Lung (tissue), 12 donors: ENCODE data around the gene SOAT2. TPM values are rescaled to one million over a fixed set of nuclear protein-coding genes. Genes with fewer than 3 reads are reported as not detected.
A peak's percentile ranks its signal among the peaks of the same experiment; 100 is the strongest.

Experiments used
- ATAC-seq: fragments of 200-7000 bp; cut with Tn5 transposase; one replicate; pipeline ENCODE4 v1.9.1; 2020; ENCODE audit warnings: moderate number of reproducible peaks; ENCODE audit not compliant: insufficient read depth, low FRiP score
- DNase-seq, 3 donors: peaks; one replicate each; pipeline ENCODE4 v3.0.0-alpha.2; 2013 to 2017
- H3K27ac ChIP-seq, 2 donors: one replicate each; pipeline ENCODE4 v1.5.1; 2013; ENCODE audit warnings: mild to moderate bottlenecking in 2 of 2, moderate library complexity in 2 of 2, control low read depth in 1 of 2, inconsistent platforms in 1 of 2, low read depth in 1 of 2, low read length in 1 of 2
- H3K27me3 ChIP-seq, 3 donors: one replicate each; pipeline ENCODE4 v1.5.1; 2013; ENCODE audit warnings: low read length in 2 of 3; ENCODE audit not compliant: control insufficient read depth in 3 of 3, insufficient read depth in 3 of 3
- H3K36me3 ChIP-seq, 4 donors: one replicate each; pipeline ENCODE4 v1.5.1; 2013; ENCODE audit warnings: low read length in 4 of 4, mild to moderate bottlenecking in 1 of 4, moderate library complexity in 1 of 4; ENCODE audit not compliant: control insufficient read depth in 4 of 4, insufficient read depth in 4 of 4
- H3K4me1 ChIP-seq, 5 donors: one replicate each; pipeline ENCODE4 v1.5.1; 2013; ENCODE audit warnings: low read length in 5 of 5, mild to moderate bottlenecking in 2 of 5, moderate library complexity in 1 of 5; ENCODE audit not compliant: control insufficient read depth in 5 of 5, insufficient read depth in 5 of 5
- H3K4me3 ChIP-seq: one replicate; pipeline ENCODE4 v1.5.1; 2013; ENCODE audit warnings: mild to moderate bottlenecking, control low read depth, moderate library complexity
- H3K9ac ChIP-seq, 2 donors: one replicate each; pipeline ENCODE4 v1.5.1; 2013; ENCODE audit warnings: low read length in 2 of 2, control low read depth in 1 of 2; ENCODE audit not compliant: insufficient read depth in 1 of 2
- H3K9me3 ChIP-seq, 4 donors: one replicate each; pipeline ENCODE4 v1.5.1; 2013; ENCODE audit warnings: low read length in 3 of 4, mild to moderate bottlenecking in 1 of 4, moderate library complexity in 1 of 4; ENCODE audit not compliant: control insufficient read depth in 4 of 4, insufficient read depth in 3 of 4
- CTCF ChIP-seq: IDR thresholded peaks from 2 replicates; pipeline ENCODE4 v1.5.1; 2012; ENCODE audit warnings: mild to moderate bottlenecking; ENCODE audit errors: control extremely low read depth, extremely low read depth
- WGBS, 2 donors: extraction: QIAGEN DNeasy Blood & Tissue Kit; methylation state at CpG; one replicate each; pipeline ENCODE4 v1.1.7; 2013; 5-methylcytosine and 5-hydroxymethylcytosine counted together
- polyA plus RNA-seq, 2 donors: library from polyadenylated mRNA; stranded (reverse); fragments of 200-250 nt; gene quantifications; one replicate each; pipeline ENCODE4 v1.2.1, GENCODE V29; 2013
- total RNA-seq, 2 donors: library from RNA; depleted of rRNA in 1 of 2; stranded (reverse); fragments of >200 nt in 1 of 2; gene quantifications; one replicate each; pipeline ENCODE4 v1.2.1, GENCODE V29; 2014 to 2021
- donor health status: control.
- donor health status: control.
- donor health status: Bipolar disorder and iron deficiency.
- donor health status: healthy.
- donor health status: DM: yes; HTN: yes; CAD: no.

Gene SOAT2
- total and polyA plus RNA-seq, 4 donors = 0.06 to 0.21 (median 0.10) TPM; not detected in 1

DNA sequence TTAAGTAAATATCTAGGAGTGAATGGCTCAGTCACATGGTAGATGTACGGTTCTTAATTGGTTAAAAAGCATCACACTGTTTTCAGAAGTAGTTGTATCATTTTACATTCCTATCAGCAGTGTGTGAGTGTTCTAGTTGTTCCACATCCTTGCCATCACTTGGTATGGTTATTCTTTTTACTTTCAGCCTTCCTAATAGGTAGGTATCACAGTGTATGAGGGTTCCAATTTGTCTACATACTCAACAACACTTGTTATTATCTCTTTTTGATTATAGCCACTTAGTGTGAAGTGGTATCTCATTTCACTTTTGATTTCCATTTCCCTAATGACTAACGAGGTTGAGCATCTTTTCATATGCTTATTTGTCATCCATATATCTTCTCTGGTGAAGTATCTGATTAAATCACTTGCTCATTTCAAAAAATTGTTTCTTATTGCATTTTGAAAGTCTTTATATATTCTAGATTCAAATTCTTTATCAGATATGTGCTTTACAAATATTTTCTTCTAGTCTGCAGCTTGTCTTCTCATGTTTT is 20.6 kb upstream of the SOAT2 start:
- ATAC-seq = no peak
- no peaks in the 10 kb centered on the region for H3K9me3 ChIP-seq
- H3K36me3 ChIP-seq = no peaks in the 10 kb centered on the region
- H3K27me3 ChIP-seq = no peaks in the 10 kb centered on the region
- peaks cover 0 to 13% (median 7%) of the 10 kb centered on the region in 5 donors for H3K4me1 ChIP-seq
- H3K4me3 ChIP-seq = no peak overlapping the region
- TF ChIP-seq CTCF = no peak
- no peak overlapping the region for H3K27ac ChIP-seq
- DNase-seq = no peak
- 61 to 76% methylated on average over 2 of the region's 2 CpGs for WGBS, 2 donors
- H3K9ac ChIP-seq = no peak overlapping the region

DNA sequence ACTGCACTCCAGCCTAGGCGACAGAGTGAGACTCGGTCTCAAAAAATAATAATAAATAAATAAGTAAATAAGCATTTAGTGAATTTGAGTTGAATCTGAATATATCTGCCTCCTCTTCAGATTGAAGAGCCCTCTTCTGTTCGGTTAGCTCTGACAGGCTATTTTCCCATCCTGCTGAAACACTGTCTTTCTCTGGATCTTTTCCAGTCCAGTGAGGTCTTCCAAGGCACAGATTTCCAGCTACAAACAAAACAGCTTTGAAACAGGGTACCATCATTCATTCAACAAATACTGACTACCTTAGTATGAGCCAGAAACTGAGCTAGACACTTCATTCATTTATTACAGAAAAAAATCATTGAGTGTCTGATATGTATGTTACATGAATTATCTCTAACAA is 16.9 kb upstream of the SOAT2 start:
- Histone ChIP-seq H3K27ac (no peak overlapping the region), H3K9ac (no peak overlapping the region), H3K4me1 (peaks cover 0 to 1% (median 0%) of the 10 kb centered on the region in 5 donors), H3K36me3 (no peaks in the 10 kb centered on the region), H3K9me3 (no peaks in the 10 kb centered on the region), H3K27me3 (no peaks in the 10 kb centered on the region), H3K4me3 (no peak overlapping the region)
- no peak for TF ChIP-seq CTCF
- DNase-seq = peak in 1 of 3 donors; percentile 68
- ATAC-seq = no peak
- 89 to 92% methylated on average over 3 of the region's 3 CpGs for WGBS, 2 donors

- Histone ChIP-seq H3K27ac (no peak overlapping the region), H3K4me3 (no peak overlapping the region), H3K27me3 (no peaks in the 10 kb centered on the region), H3K9ac (no peak overlapping the region), H3K4me1 (peaks cover 0 to 11% (median 0%) of the 10 kb centered on the region in 5 donors), H3K36me3 (no peaks in the 10 kb centered on the region), H3K9me3 (no peaks in the 10 kb centered on the region)
- DNase-seq (no peak), ATAC-seq (no peak)
- TF ChIP-seq CTCF = no peak
- 95 to 97% methylated on average over 6 of the region's 6 CpGs for WGBS, 2 donors
Observed at GRCh38 chr12:53090105-53090504, 13.2 kb upstream of the SOAT2 start.

DNA sequence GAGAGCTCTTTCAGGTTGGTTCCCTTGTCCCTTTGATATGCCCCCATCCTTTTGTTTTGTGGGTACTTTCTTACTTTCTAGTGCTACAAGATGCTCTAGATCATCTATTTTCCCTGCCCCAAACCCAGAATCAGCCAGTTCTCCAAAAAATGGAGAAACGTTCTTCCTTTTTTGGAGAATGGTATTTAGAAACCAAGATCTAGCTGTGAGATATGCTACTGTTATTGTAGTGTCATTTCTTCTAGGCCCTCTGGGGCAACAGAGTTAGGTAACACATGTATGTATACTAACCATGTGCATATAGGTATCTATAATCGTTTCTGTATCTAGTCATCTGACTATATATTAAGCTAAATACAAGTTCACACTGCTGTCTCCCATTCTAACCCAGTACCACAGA is 12.7 kb upstream of the SOAT2 start:
- Histone ChIP-seq H3K27ac (no peak overlapping the region), H3K36me3 (no peaks in the 10 kb centered on the region), H3K4me3 (no peak overlapping the region), H3K9me3 (no peaks in the 10 kb centered on the region), H3K9ac (no peak overlapping the region), H3K4me1 (peaks cover 0 to 11% (median 0%) of the 10 kb centered on the region in 5 donors), H3K27me3 (no peaks in the 10 kb centered on the region)
- WGBS, 2 donors = 64 to 67% methylated on average over 2 of the region's 2 CpGs
- no peak for ATAC-seq
- DNase-seq = no peak
- TF ChIP-seq CTCF = no peak
